HG02571 (cell line): ENCODE data around the gene RAB30.

ENCODE experiments used
- ATAC-seq: cut with Tn5 transposase; IDR thresholded peaks from one replicate; pipeline ENCODE4 v1.9.1; 2021; ENCODE audit warnings: mild to moderate bottlenecking, moderate library complexity; ENCODE audit not compliant: unreplicated experiment

RAB30 gene, protein sequence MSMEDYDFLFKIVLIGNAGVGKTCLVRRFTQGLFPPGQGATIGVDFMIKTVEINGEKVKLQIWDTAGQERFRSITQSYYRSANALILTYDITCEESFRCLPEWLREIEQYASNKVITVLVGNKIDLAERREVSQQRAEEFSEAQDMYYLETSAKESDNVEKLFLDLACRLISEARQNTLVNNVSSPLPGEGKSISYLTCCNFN

GRCh38 chr11:83071567-83072349 lies at the start of gene RAB30:
Gene RAB30, minus strand, starts transcription at chr11:83071897. Its CDS starts 74,581 bp downstream, at chr11:82997316.
- ATAC-seq, result peak; percentile 92

DNA sequence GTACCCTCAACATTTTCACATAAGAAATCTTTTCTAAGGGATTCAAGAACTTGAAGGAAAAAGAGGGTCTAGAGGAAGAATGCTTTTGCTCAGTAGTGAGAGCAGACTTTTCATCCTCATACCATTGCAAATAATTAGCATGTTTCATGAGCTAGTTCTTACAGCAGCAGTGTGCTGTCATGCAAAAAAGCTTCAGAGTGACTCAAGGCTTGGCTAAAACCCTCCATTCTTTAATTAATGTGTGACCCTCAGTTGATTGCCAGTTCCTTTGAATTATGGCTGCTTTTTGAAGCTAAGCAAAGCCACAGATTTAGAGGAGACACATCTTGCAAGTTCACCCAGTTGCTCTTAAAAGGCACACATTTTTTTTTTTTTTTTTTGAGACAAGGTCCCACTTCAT lies 48.6 kb upstream of the RAB30 start:
- no peak for ATAC-seq

- no peak for ATAC-seq
These were observed 47.5 kb upstream of the RAB30 start for GRCh38 chr11:83119216-83119615.

- ATAC-seq, result no peak
These were observed 47.1 kb upstream of the RAB30 start for GRCh38 chr11:83118814-83119213.

DNA sequence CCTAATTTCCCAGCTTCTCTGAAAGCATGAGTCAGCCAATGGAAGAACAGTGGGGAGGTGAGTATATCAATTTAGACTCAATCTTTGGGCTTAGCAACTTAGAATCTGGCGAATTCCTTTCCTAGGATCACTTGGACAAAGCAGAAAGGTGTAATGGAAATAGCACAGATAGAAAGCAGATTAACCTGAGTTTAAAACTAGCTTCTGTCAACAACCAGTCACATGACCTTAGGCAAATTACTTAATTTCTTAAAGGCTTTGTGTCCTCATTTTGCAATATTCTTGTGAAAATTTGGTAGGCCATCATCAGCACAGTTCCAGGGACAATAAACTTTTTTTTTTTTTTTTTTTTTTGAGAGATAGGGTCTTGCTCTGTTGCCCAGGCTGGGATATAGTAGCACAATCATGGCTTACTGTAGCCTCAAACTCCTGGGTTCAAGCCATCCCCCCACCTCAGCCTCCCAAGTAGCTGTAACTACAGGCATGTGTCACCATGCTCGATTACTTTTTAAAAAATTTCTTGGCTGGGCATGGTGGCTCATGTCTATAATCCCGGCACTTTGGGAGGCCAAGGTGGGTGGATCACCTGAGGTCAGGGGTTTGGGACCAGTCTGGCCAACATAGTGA lies 44.4 kb upstream of the RAB30 start:
- no peak for ATAC-seq

GRCh38 chr11:83115551-83115950 lies 43.9 kb upstream of the RAB30 start:
- no peak for ATAC-seq

DNA sequence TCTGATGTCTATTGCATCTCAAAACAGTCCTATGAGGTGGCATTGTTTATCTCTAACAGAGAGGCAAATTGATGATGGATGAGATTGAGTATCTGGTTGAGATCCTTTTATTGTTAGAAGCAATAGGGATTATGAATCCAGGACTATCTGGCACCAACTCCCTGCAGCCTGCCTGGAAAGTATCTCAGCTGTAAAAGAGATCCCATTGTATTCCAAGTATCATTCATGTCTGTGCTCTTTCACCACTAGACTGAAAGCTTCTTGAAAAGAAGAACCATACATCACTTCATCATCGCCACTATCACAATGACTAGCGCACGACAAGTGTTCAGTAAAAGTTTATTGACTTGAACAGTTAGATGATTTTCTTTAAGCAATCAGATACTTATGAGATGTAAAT lies 43.3 kb upstream of the RAB30 start:
- ATAC-seq, result no peak

DNA sequence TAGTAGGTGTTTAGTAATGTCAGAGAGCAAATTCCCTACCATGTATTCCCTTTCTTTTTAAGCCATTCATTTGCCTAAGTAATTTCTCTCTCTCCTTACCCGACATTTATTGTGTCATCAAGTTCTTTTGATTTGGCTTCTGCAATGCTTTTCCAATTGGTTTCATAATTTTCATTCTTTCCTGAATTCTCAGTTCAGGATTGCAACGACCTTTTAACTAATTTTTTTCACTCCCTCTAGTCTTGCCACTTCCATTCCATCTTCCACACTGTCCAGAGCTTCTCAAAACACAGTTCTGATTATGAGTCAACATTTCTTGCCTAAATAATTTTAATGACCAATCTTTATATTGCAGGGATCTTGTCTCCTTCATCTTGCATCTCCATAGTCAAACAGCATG lies 41.2 kb upstream of the RAB30 start:
- ATAC-seq, result no peak

DNA sequence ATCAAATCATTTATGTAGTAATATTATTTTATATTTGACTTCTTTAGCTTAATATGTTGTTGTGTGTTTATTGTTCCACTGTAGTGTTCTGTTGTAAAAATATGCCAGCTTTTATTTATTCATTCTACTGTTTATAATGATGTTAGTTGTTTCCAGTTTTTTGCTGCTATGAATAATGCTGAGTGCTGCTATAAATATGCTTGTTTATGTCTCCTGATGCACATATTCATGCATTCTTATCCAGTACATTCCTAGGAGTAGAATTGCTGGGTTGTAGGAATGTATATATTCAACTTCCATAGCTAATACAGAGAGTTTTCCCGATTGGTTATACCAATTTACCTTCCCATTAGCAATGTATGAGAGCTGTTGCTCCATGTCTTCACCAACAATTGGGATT lies 33.5 kb upstream of the RAB30 start:
- ATAC-seq, result no peak

- ATAC-seq, result no peak
These were observed 31.1 kb upstream of the RAB30 start for GRCh38 chr11:83102834-83103233.

DNA sequence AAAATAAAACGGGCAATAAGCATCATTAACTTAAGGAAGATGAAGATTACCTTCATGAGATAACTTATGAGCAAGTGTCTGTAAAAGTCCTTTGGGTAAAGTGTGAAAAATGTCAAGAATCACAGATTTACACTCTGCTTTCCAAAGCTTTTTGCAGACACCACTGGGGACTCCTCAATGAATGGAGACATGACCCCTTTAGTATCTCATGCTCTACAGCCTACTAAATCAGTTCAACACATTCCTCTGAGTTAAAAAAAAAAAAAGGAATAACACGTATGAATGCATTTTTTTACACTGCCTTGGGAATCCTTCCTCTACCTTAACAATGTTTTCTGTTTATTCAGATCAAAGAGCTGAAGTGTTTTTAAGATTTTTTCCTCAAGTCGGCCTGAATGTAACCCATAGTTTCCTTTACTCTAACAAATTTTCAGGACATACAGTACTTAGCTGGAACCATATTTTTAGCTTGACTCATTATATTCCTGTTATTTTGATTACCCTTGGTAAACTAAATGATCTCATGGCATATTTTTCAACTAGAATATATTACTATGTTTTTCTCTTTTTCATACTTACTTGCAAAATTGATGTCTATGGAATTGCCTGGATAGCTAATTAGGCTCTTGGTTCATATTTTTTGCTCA lies 25.9 kb upstream of the RAB30 start:
- ATAC-seq, result no peak

- ATAC-seq, result no peak
These were observed 21.9 kb upstream of the RAB30 start for GRCh38 chr11:83093634-83094033.

- no peak for ATAC-seq
These were observed 21.0 kb upstream of the RAB30 start for GRCh38 chr11:83092488-83093384.

DNA sequence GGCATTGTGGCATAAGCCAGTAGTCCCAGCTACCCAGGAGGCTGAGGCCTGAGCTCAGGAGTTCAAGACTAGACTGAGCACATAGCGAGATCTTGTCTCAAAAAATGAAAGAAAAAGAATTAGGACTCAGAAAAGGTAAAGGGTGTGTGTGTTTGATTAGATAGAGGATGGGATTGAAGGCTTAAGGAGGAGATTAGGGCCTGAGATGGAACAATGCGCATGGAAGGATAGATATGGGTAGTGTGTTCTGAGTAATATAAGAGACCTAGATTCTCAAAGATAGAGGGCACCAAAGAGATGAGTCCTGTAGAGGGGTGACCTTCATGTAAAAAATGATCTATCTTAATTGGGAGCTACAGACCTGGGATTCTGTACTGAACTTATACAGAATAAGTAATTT lies 17.3 kb upstream of the RAB30 start:
- no peak for ATAC-seq

- ATAC-seq, result no peak
These were observed 15.3 kb upstream of the RAB30 start for GRCh38 chr11:83087035-83087434.

DNA sequence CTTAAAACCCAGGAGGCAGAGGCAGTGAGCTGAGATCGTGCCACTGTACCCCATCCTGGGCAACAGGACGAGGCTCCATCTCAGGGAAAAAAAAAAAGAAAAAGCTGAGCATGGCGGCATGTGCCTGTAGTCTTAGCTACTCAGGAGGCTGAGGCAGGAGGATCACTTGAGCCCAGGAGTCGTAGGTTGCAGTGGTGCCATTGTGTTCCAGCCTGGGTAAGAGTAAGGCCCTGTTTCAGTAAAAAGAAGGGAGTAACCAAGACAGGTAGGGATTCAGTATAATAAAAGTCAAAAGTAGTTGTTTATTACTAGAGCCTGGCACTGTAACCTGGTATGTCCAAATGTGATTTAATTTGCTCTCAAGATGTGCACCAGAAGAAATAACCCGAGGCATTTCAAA lies 8.1 kb upstream of the RAB30 start:
- ATAC-seq, result no peak

DNA sequence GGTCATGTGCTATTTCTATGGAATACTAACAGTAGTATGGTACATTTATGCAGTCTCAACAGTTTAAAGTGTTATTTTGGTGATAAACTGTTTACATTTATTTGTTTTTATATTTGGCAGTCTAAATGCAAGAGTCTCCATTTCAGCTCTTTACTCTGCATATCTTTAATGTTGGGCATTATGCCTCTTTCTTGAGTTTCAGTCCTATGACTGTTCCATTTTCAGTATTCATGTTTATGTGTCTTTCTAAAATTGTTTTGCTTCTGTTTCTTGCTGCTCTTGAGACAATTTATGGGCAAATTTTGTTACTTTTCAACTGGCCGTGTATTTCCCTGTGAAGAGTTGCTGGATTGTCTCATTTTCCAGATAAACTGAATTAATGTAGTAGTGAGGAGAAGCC lies 6.6 kb upstream of the RAB30 start:
- no peak for ATAC-seq

GRCh38 chr11:83073884-83074283 lies 2.2 kb upstream of the RAB30 start:
- no peak for ATAC-seq

DNA sequence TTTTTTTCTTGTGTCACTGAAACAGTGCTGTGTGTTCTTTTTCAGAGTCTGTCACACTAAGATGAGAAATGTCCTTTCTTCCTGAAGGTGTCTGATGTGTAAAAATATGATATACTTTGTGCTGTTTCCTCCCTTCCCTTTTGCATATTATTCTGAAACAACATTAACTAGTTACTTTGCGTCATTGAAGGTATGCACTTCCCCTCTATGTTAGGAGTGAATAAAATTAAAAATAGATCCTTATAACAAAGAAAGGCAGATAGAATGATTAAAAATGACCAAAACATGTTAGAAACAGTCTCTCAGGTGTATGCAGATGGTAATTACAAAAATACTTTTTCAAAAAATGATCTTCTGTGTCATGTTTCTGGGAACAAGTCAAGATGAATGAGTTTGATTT lies 1.6 kb upstream of the RAB30 start:
- no peak for ATAC-seq

GRCh38 chr11:83072350-83073242 lies 899 bp upstream of the RAB30 start:
- no peak for ATAC-seq
